Right forelimb (tissue), 1 donor: ENCODE data around the gene SSX2IP.
"Not testable (repeated sequence)": the region's sequence is repeated elsewhere in the genome, so short reads cannot be mapped to it uniquely, and the experiment has no call there.

Experiments used
- DNase-seq: peaks from one replicate; pipeline ENCODE4 v3.0.0-alpha.2; 2018

Gene SSX2IP

GRCh38 chr1:84690397-84691121 lies at the start of gene SSX2IP:
Gene SSX2IP, minus strand, starts transcription at chr1:84690461. Its CDS starts 19,242 bp downstream, at chr1:84671219.
- peak; percentile 99 for DNase-seq

GRCh38 chr1:84738237-84738636 lies 48.0 kb upstream of the SSX2IP start:
- no peak for DNase-seq

DNA sequence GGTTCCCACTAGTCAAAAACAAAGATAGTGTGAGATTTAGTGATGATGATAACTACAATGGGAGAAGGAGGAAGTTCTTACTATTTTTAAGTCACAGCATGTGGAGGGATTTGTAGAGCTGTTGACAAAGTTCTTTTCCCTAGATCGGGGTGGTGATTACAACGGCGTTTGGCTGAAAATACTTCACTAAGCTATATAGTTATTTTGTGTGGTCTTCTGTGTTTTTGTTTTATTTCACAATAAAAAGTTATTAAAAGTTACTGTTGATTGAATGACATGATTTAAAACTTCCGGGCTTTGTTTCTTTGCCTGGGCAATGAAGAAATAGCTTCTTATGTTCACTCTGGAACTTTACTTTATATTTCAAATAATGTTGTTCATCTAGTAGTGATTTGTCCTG lies 47.3 kb upstream of the SSX2IP start:
- no peak for DNase-seq

GRCh38 chr1:84736944-84737343 lies 46.7 kb upstream of the SSX2IP start:
- no peak for DNase-seq

GRCh38 chr1:84736445-84736844 lies 46.2 kb upstream of the SSX2IP start:
- DNase-seq: no peak

- DNase-seq: no peak
Observed at GRCh38 chr1:84735483-84735882, 45.2 kb upstream of the SSX2IP start.

- DNase-seq: no peak
Observed at GRCh38 chr1:84732520-84732919, 42.3 kb upstream of the SSX2IP start.

DNA sequence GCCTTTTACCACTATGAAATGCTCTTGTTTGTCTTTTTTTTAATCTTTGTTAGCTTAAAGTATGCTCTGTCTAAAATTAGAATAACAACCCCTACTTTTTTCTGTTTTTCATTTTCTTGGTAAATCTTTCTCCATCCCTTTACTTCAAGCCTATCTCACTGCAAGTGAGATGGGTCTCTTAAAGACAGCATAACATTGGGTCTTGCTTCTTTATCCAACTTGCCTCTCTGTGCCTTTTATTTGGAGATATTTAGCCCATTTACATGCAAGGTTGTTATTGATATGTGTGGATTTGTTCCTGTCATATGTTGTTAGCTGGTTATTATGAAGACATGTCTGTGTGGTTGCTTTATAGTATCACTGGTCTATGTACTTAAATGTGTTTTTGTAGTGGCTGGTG lies 41.3 kb upstream of the SSX2IP start:
- DNase-seq: no peak

DNA sequence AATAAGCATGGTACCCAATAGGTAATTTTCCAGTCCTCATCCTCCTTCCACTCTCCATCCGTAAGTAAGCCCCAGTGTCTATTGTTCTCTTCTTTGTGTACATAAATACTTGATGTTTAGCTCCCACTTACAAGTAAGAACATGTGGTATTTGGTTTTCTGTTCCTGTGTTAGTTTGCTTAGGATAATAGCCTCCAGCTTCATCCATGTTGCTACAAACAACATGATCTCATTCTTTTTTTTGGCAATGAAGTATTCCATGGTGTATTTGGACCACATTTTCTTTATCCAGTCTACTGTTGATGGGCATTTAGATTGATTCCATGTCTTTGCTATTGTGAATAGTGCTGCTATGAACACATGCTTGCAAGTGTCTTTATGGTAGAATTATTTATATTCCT lies 37.5 kb upstream of the SSX2IP start:
- not testable (repeated sequence) for DNase-seq

- no peak for DNase-seq
Observed at GRCh38 chr1:84726593-84727499, 36.6 kb upstream of the SSX2IP start.

DNA sequence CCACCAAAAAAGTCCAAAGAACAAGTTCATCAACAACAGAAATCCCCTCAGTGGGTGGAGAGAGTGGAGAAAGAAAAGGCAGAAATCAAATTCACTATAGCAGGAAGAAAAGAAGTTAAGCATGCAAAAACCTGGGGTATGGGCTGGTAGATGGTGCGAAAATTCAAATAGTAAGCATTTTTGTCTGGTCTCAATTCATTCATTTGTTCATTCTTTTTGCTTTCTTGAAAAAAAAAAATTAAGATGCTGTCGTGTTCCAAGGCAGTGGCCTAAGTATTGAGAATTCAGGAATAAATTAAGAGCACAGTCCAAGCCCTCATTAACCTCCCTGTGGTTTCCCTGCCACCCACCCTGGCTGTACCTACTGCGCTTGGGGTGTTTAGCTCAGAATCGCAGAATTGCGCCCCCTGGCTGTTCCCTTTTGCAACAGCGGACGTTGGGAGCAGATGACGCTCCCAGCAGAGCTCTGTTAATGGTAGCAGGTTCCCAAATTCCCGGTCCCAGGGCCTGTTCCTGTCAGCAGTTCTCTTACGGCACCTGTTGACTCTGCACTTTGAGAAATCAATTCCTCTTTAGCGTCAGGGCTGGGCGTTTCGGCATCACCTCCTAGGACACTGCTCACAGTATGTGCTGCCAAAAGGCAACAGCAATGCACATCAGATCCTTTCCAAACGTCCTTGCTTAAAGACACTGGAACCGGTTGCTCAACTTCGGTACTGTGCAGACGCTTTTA lies 34.0 kb upstream of the SSX2IP start:
- DNase-seq: no peak

DNA sequence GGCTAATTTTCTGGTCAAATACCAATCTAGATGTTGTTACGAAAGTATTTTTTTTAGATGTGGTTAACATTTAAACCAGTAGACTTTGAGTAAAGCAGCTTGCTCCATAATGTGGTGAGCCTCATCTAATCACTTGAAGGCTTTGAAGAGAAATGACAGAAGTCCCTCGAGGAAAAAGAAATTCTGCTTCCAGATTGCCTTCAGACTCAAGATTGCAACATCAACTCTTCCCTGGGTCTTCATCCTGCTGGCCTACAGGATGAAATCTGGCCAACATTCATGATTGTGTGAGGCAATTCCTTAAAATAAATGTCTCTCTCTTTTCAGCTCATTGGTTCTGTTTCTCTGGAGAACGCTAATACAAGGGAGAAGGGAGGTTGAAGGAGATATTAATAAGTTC lies 32.5 kb upstream of the SSX2IP start:
- DNase-seq: no peak

DNA sequence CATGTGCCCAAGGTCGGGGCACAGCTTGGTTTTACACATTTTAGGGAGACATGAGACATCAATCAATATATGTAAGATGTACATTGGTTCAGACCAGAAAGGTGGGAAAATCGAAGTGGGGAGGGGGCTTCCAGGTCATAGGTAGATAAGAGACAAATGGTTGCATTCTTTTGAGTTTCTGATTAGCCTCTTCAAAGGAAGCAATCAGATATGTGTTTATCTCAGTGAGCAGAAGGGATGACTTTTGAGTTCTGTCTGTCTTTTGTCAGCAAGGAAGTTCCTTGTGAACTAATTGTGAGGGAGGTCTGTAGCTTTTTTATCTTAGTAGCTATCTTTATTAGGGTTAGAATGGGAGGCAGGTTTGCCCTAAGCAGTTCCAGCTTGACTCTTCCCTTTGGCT lies 31.6 kb upstream of the SSX2IP start:
- DNase-seq: not testable (repeated sequence)

- no peak for DNase-seq
Observed at GRCh38 chr1:84721152-84721551, 30.9 kb upstream of the SSX2IP start.

DNA sequence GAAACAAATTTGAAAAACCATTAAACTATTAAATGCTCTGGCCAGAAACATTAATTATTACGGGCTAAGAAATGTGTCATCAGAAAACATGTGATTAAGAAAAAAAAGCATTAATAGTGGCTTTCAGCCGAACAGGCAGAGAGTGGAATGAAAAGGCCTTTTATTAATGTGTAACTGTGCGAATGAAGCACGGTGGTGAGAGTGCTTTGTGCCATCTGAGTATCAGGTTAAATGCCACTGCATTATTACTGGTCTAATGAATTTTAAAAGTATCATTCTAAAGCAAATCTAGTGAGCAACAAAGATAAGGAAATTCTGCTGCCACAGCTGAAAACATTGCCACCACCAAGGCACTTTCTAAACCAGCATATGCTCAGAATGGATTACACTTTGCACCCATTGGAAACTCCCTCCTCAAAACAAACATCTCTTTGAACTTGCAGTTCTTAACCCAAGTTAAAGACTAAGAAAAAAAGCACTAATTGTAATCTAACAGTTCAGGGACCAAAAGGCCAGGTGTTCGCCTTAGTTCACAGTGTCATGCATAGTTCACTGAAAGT lies 30.0 kb upstream of the SSX2IP start:
- no peak for DNase-seq

DNA sequence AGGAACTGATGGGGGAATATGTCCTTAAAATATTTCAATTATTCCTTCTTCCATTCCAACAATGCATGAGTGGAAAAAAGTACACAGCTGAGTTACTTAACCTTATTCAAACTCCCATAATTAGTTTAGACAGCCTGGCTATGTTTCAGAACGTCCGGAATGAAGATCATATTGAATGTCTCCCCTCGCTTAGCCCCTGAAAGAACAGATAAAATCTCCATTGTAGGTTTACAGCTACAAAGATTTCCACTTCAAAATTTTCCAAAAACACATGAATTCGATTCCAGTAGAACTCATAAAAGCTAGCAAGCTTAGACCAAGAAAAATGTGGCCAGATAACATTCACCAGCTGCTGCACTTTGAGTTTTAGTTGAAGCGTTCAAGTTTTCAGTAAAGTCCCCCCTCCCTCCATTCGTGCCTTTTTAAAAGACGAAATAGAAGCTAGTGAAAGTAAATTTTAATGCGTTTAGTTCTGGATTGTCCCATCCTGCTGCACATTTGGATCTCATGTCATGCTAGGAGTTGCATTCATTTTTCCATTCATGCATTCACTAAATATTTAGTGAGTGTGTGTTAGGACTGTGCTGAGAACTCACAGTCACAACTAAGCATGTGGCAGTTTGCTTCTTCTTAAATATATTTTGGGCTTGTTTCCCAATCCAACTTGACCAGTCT lies 29.4 kb upstream of the SSX2IP start:
- DNase-seq: no peak

GRCh38 chr1:84715342-84716019 lies 25.2 kb upstream of the SSX2IP start:
- DNase-seq: no peak

DNA sequence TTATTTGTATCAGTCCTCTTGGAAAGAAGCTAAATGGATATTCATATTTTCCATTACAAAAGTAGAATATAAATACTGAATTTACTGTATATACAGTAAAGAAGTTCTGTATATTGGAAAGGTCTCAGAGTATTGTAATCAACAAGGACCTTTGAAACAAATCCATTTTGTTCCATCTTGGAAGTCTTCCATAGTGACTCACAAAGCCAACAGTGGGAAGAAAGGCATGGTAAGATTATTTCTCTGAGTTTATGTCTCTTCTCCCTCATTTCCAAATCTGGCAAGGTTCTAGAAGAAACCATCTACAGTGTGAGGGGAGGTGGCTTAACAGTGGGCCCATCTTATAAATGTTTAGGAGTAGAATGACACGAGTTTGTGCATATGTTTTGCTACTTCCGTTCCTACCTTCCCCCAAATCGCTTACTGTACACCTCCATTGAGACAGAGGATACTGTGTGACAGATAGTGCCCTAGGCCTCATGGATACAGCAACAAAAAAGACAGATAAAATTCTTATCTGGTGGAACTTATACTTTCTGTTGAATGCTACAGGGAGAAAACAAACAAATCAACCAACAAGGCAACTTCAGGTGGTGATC lies 22.1 kb upstream of the SSX2IP start:
- DNase-seq: no peak

GRCh38 chr1:84711869-84712268 lies 21.6 kb upstream of the SSX2IP start:
- no peak for DNase-seq

DNA sequence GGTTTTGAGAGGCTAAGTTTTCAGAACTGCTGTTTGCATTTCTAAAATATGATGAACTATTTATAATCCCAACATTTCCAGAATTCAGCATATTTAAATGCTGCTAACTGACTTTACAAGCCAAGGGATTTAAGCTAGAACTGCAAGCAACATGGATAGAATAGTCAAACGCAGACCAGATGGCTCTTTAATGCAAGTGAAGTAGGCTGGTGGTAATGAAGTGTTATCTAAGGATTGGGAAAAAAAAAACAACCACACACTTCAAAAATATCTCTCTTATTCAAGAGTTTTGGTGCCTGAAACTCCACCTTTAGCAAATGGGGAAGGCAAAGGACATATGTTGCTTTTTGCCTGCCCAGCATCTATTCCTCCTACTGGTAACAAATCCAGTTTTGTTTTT lies 20.9 kb upstream of the SSX2IP start:
- DNase-seq: no peak

- DNase-seq: no peak
Observed at GRCh38 chr1:84709131-84709530, 18.9 kb upstream of the SSX2IP start.

GRCh38 chr1:84708031-84708430 lies 17.8 kb upstream of the SSX2IP start:
- no peak for DNase-seq
